GM18526 (cell line): ENCODE data around the gene ZC3H13.

ENCODE experiments used
- POLR2A ChIP-seq: IDR thresholded peaks from 3 replicates; pipeline ENCODE4 v1.6.1; 2011; ENCODE audit not compliant: insufficient read length; ENCODE audit errors: extremely low read depth

ZC3H13 gene

DNA sequence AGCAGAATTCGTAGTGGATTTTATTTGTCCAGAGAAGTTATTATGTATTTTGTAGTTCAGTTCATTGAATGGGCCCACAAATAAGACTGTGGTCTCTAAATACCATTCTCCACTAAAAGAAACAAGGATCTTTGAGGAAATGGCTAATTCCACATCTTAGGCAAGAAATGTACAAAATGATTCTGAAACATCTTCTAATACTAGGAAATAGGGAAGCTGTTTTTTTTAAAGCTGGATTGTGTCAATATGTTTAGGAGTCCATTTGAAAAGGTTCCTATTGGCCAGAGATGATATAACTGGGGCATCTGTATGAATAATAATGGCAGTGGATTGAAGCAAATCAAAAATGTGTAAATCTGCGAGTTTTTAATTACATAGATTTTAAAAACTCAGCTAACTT lies 112.5 kb downstream of the ZC3H13 start:
- no peak for TF ChIP-seq POLR2A

- no peak for TF ChIP-seq POLR2A
Observed at GRCh38 chr13:45936621-45937020, 115.9 kb downstream of the ZC3H13 start.

DNA sequence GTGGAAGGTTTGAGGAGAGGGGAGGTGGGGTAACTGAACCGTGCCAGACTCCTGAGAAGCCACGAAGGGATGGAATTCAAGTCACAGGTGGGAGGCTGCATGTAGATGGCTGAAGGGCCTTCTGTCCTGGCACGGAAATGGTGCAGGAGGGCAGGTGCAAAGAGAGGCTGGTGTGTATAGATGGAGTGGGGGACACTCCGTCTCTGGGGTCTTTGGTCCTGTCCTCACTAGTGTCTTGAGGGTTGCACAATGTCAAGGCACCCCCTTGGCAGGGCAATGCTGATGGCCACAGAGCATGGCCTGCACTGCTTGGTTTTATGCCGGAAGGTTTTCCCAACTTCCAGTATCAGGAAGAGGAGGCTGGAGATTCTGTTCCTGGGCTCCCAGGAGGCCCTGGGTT lies 118.3 kb downstream of the ZC3H13 start:
- TF ChIP-seq POLR2A: no peak

GRCh38 chr13:45933203-45933908 lies 119.2 kb downstream of the ZC3H13 start:
- TF ChIP-seq POLR2A: no peak

DNA sequence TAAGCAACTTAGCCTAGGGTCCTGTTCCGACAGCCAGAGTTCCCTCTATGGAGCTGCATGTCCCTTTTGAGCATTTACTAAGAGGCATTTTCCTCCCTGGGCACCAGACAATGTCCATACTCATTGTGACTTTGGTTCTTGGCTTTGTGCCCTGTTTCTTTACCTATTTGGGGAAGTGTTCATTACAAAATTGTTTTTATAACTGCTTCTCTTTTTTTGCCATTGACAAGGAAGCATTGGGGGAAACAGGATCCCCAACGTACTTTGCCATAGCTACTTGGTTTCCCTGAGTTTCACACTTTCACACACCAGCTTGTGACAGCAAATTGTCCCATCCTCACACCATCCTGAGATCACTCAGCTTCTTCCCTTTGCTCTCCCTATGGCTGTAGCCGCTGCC lies 119.9 kb downstream of the ZC3H13 start:
- TF ChIP-seq POLR2A: no peak

DNA sequence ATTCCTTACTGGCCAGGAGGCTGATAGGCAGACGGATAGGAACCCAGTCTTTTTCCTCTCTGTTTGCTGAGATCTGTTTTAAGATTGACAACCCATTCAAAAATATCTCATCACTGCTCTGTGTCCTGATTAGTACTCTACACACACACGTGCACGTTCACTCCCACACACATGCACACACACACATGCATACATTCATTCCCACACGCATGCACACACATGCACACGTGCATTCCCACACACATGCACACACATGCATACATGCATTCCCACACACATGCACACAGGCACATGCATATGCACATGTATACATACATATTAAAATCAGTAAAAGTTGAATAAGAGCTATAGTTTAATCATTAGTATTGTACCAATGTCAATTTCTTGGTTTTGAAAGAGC lies 120.4 kb downstream of the ZC3H13 start:
- no peak for TF ChIP-seq POLR2A

DNA sequence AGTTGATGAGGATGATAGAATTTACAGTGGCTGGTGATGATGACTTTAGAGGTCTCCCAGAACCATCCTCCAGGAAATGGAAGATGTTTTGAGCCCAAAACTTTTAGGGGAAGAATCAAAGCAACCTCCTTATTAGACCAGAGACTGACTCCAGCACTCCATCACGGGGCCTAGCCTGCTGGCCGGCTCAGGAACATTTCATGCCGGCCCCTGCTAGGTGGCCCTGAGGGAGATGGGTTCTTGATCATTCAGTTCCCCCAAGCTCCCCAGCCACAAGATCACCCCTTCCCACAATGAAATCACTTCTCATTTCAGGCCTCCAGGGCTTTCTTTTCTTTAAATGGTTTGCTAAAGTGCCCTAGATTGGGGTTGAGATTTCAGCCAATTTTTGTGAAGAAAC lies 121.3 kb downstream of the ZC3H13 start:
- TF ChIP-seq POLR2A: no peak

- no peak for TF ChIP-seq POLR2A
Observed at GRCh38 chr13:45930177-45930576, 122.4 kb downstream of the ZC3H13 start.

DNA sequence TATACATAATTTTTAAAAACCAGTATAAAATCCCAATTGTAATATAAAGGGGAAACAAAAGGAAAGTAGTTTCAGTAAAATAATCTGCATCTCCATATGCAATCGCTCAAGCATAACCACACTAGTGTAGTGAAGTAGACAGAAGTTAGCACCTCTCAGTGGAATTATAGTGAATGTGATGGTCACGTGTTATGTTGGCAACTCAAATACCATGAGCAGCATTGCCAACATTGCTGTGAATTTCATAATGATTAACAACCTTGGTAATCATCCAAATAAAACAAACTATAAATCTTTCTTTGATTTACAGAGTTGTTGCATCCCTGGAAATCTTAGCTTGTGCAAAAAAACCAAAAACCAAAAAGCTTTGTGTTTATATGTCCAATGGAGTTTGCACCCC lies 123.7 kb downstream of the ZC3H13 start:
- TF ChIP-seq POLR2A: no peak

DNA sequence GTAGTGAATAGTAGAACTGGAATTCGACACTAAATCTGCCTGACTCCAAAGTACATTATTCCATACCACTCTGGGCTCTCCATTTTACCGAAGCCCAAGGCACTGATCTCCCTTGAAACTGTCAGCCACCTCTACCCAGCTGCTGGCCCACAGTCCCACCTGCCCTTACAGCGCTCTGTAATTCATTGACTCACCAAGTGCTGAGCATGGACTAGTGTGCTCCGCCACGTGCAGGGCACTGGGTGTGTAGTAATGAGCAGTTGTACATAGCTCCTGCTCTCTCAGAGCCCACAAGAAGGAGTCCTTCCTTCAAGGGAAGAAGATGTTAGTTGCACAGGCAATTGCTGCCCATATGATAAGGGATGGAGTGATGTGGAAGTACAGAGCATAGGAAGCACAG lies 124.4 kb downstream of the ZC3H13 start:
- no peak for TF ChIP-seq POLR2A

- no peak for TF ChIP-seq POLR2A
Observed at GRCh38 chr13:45926741-45927140, 125.8 kb downstream of the ZC3H13 start.

GRCh38 chr13:45925151-45925550 lies 127.4 kb downstream of the ZC3H13 start:
- TF ChIP-seq POLR2A: no peak

- TF ChIP-seq POLR2A: no peak
Observed at GRCh38 chr13:45921162-45921736, 131.3 kb downstream of the ZC3H13 start.

DNA sequence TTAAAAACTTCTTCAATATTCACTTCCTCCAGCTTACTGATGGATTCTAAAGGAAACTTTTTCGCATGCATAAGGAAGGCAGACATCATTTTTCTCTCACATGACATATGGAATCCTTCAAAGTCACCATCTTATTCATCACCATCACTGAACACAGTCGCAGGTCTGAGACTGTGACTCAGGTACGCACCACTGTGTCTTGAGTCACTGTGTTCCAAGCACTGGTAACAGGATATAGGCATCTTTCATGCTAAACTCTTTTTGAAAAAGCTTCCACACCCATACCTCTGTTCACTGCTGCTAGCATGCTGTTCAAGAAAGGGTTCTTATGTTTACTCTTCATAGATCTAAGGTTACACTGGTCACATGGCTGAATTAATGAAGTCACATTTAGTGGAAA lies 133.9 kb downstream of the ZC3H13 start:
- no peak for TF ChIP-seq POLR2A

GRCh38 chr13:45917019-45917418 lies 135.5 kb downstream of the ZC3H13 start:
- no peak for TF ChIP-seq POLR2A

DNA sequence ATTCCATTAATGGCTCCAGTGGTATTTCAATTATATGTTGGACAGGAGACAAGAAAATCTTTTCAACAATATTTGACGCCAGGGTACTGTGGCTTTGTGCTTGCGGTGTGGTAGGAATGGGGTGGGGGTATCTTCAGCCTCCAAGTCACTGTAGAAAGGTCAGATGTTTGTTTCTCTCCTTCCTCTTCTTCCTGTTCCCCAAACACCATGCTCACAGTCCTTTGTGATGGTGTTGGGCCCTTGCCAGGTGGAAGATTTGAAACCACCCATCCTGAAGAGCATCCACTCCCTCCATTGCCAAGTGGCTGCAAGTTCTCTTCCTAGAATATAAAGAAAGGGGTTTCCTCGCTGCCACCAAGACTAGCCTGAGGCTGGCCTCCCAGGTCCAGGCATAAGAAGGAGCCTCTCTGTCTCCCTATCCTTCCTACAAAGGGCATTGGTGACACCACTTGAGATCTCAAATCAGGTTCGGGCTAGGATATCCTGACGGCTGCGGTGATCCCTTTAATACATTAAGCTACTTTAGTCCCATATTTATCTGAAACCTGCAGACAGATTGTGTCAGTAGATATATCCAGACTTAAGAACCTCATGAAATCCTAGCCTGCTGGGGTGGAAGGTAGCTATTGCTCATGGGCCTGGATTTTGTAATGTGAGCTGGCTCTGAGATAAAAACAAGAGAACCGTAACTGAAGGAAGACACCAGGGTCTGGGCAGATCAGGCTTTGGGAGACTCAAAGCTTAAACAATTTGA lies 136.7 kb downstream of the ZC3H13 start:
- no peak for TF ChIP-seq POLR2A

- TF ChIP-seq POLR2A: no peak
Observed at GRCh38 chr13:45909673-45910072, 142.9 kb downstream of the ZC3H13 start.

DNA sequence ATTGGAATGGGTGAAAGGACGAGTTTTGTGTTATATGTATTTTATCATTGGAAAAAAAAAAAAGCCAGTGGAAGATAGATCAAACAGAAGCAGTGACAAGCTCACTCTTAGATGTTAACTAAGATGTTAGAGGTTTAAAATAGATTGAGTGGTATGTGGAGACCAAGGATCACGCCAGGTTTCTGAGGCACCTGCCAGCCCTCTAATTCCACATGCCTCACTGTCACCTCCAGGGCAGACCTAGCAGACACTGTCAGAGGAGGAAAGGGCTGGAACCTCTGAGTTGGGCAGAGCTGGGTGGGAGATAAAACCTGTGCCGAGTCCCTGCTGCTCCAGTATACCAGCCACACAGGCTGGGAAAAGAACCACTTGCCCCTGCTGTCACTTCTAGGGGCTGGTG lies 143.5 kb downstream of the ZC3H13 start:
- TF ChIP-seq POLR2A: no peak
